ENCODE data around the gene MUC5B.

DNA sequence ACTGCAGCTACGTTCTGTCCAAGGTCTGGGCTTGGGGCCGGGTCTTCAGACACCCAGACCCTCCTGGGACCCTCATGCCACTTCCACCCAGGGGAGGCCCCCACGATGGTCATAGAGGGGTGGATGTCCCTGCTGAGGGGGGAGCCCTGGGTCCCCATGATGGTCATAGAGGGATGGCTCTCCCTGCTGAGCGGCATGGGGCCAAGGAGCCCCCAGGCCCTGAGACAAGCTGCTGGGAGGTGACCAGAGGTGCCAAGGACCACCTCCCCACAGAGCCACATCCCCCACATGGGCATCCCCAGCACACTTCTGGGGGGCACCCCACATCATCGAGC lies 7.2 kb downstream of the MUC5B start:
- TF ChIP-seq, protein P1, sequence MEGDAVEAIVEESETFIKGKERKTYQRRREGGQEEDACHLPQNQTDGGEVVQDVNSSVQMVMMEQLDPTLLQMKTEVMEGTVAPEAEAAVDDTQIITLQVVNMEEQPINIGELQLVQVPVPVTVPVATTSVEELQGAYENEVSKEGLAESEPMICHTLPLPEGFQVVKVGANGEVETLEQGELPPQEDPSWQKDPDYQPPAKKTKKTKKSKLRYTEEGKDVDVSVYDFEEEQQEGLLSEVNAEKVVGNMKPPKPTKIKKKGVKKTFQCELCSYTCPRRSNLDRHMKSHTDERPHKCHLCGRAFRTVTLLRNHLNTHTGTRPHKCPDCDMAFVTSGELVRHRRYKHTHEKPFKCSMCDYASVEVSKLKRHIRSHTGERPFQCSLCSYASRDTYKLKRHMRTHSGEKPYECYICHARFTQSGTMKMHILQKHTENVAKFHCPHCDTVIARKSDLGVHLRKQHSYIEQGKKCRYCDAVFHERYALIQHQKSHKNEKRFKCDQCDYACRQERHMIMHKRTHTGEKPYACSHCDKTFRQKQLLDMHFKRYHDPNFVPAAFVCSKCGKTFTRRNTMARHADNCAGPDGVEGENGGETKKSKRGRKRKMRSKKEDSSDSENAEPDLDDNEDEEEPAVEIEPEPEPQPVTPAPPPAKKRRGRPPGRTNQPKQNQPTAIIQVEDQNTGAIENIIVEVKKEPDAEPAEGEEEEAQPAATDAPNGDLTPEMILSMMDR (IDR thresholded peaks at IDR 0.05; ENCODE audit: low read length) = no peak
- no peak for TF ChIP-seq EZH2 (IDR thresholded peaks at IDR 0.05; ENCODE audit: borderline replicate concordance, low read length)

All from OCI-LY1 (cell line).